Activated CD8-positive, alpha-beta T cell treated with anti-CD3 and anti-CD28 coated beads, Interleukin-2, amount 10 ng/mL, durations not matched to agents 7 days and 5 days (primary cell): ENCODE results near the gene CDH5. TPM values are rescaled to one million over a fixed set of nuclear protein-coding genes. Genes with fewer than 3 reads are reported as not detected.

Experiments
- ATAC-seq: fragments of 150-1000 bp; cut with Tn5 transposase; one replicate; pipeline ENCODE4 v1.10.0; 2021; ENCODE audit warnings: moderate library complexity
- CTCF ChIA-PET: fragments of 350-600 bp; sonication (Branson Sonifier 250); formaldehyde crosslinking; loops from one replicate; lab custom pipeline; 2021; ENCODE audit warnings: antibody characterized with exemption; lab: Charles Lee
- POLR2A ChIA-PET: fragments of 350-600 bp; sonication (Branson Sonifier 250); formaldehyde crosslinking; loops from one replicate; lab custom pipeline; 2021; ENCODE audit warnings: antibody characterized with exemption; lab: Charles Lee
- DNase-seq: peaks from one replicate; pipeline ENCODE4 v3.0.0-alpha.2; 2020
- H3K27ac Mint-ChIP-seq: one replicate; pipeline ENCODE4 v1.8.0; 2021; ENCODE audit warnings: mild to moderate bottlenecking, mixed read lengths
- H3K27me3 Mint-ChIP-seq: one replicate; pipeline ENCODE4 v1.8.0; 2021; ENCODE audit warnings: low read depth, mixed read lengths
- H3K36me3 Mint-ChIP-seq: one replicate; pipeline ENCODE4 v1.8.0; 2021; ENCODE audit warnings: low read depth, mixed read lengths
- H3K4me1 Mint-ChIP-seq: one replicate; pipeline ENCODE4 v1.8.0; 2021; ENCODE audit warnings: low read depth, mixed read lengths
- H3K4me3 Mint-ChIP-seq: one replicate; pipeline ENCODE4 v1.8.0; 2021; ENCODE audit warnings: mild to moderate bottlenecking, mixed read lengths
- H3K9me3 Mint-ChIP-seq: one replicate; pipeline ENCODE4 v1.8.0; 2022; ENCODE audit warnings: mixed read lengths; ENCODE audit not compliant: insufficient read depth
- total RNA-seq, 2 experiments: library from RNA; stranded (reverse); gene quantifications; one replicate each; pipeline ENCODE4 v1.2.3, GENCODE V29; 2021

CDH5 gene
- total RNA-seq, 2 experiments from 2014 or later = not detected

GRCh38 chr16:66377324-66377723 is 10.8 kb downstream of the CDH5 start:
- CTCF ChIA-PET = no interaction called here
- no peaks in the 10 kb centered on the region for H3K36me3 Mint-ChIP-seq
- POLR2A ChIA-PET = no interaction called here
- DNase-seq = no peak
- no peak overlapping the region for H3K27ac Mint-ChIP-seq
- H3K4me1 Mint-ChIP-seq = no peaks in the 10 kb centered on the region
- no peak for ATAC-seq
- no peak overlapping the region for H3K4me3 Mint-ChIP-seq
- no peaks in the 10 kb centered on the region for H3K9me3 Mint-ChIP-seq
- peaks cover 3% of the 10 kb centered on the region for H3K27me3 Mint-ChIP-seq

- ATAC-seq (no peak), DNase-seq (no peak)
- Mint-ChIP-seq H3K9me3 (no peaks in the 10 kb centered on the region), H3K36me3 (no peaks in the 10 kb centered on the region), H3K4me1 (no peaks in the 10 kb centered on the region), H3K4me3 (no peak overlapping the region), H3K27me3 (peaks cover 3% of the 10 kb centered on the region), H3K27ac (no peak overlapping the region)
- ChIA-PET CTCF (interaction anchor here (0.6 to 1.7 kb wide), 2 partner anchors 21 to 53 kb away, joined by 3 to 5 read pairs; no protein-coding TSS in a partner anchor), POLR2A (no interaction called here)
Observed at GRCh38 chr16:66378741-66379570, 12.5 kb downstream of the CDH5 start.

GRCh38 chr16:66379571-66379941 is 13.1 kb downstream of the CDH5 start:
- H3K27ac Mint-ChIP-seq = no peak overlapping the region
- H3K27me3 Mint-ChIP-seq = peaks cover 3% of the 10 kb centered on the region
- ChIA-PET CTCF (interaction anchor here (0.6 to 1.7 kb wide), 2 partner anchors 22 to 52 kb away, joined by 3 to 5 read pairs; no protein-coding TSS in a partner anchor), POLR2A (no interaction called here)
- DNase-seq = no peak
- no peak overlapping the region for H3K4me3 Mint-ChIP-seq
- H3K4me1 Mint-ChIP-seq = no peaks in the 10 kb centered on the region
- ATAC-seq = no peak
- H3K9me3 Mint-ChIP-seq = no peaks in the 10 kb centered on the region
- no peaks in the 10 kb centered on the region for H3K36me3 Mint-ChIP-seq

GRCh38 chr16:66380421-66380820 is 13.9 kb downstream of the CDH5 start:
- Mint-ChIP-seq H3K27me3 (peaks cover 4% of the 10 kb centered on the region), H3K27ac (no peak overlapping the region), H3K36me3 (no peaks in the 10 kb centered on the region), H3K4me1 (no peaks in the 10 kb centered on the region), H3K9me3 (no peaks in the 10 kb centered on the region), H3K4me3 (no peak overlapping the region)
- ChIA-PET CTCF (no interaction called here), POLR2A (no interaction called here)
- ATAC-seq (no peak), DNase-seq (no peak)

GRCh38 chr16:66381585-66382170 is 15.2 kb downstream of the CDH5 start:
- ChIA-PET CTCF (interaction anchor here (0.6 kb wide), 1 partner anchor 24 kb away, joined by 3 read pairs; no protein-coding TSS in a partner anchor), POLR2A (no interaction called here)
- H3K4me3 Mint-ChIP-seq = no peak overlapping the region
- peaks cover 9% of the 10 kb centered on the region for H3K27me3 Mint-ChIP-seq
- no peak overlapping the region for H3K27ac Mint-ChIP-seq
- DNase-seq = no peak
- H3K9me3 Mint-ChIP-seq = no peaks in the 10 kb centered on the region
- no peak for ATAC-seq
- no peaks in the 10 kb centered on the region for H3K36me3 Mint-ChIP-seq
- no peaks in the 10 kb centered on the region for H3K4me1 Mint-ChIP-seq

- no peaks in the 10 kb centered on the region for H3K4me1 Mint-ChIP-seq
- CTCF ChIA-PET = no interaction called here
Observed at GRCh38 chr16:66382171-66382965, 15.9 kb downstream of the CDH5 start.

GRCh38 chr16:66382966-66383299 is 16.4 kb downstream of the CDH5 start:
- no peak overlapping the region for H3K27ac Mint-ChIP-seq
- H3K4me3 Mint-ChIP-seq = no peak overlapping the region
- POLR2A ChIA-PET = no interaction called here
- CTCF ChIA-PET = no interaction called here
- ATAC-seq (no peak), DNase-seq (no peak)
- no peaks in the 10 kb centered on the region for H3K9me3 Mint-ChIP-seq
- peaks cover 10% of the 10 kb centered on the region for H3K27me3 Mint-ChIP-seq
- no peaks in the 10 kb centered on the region for H3K4me1 Mint-ChIP-seq
- H3K36me3 Mint-ChIP-seq = no peaks in the 10 kb centered on the region

More at GRCh38 chr16:66382171-66382965, 15.9 kb downstream of the CDH5 start:
- POLR2A ChIA-PET = no interaction called here
- no peak overlapping the region for H3K27ac Mint-ChIP-seq
- H3K27me3 Mint-ChIP-seq = peaks cover 10% of the 10 kb centered on the region
- no peak for DNase-seq
- no peaks in the 10 kb centered on the region for H3K36me3 Mint-ChIP-seq
- ATAC-seq = no peak
- H3K4me3 Mint-ChIP-seq = no peak overlapping the region
- no peaks in the 10 kb centered on the region for H3K9me3 Mint-ChIP-seq

GRCh38 chr16:66383551-66383950 is 17.1 kb downstream of the CDH5 start:
- no peak for ATAC-seq
- no peaks in the 10 kb centered on the region for H3K9me3 Mint-ChIP-seq
- no peak for DNase-seq
- H3K36me3 Mint-ChIP-seq = no peaks in the 10 kb centered on the region
- H3K4me1 Mint-ChIP-seq = no peaks in the 10 kb centered on the region
- ChIA-PET POLR2A (no interaction called here), CTCF (no interaction called here)
- H3K27ac Mint-ChIP-seq = no peak overlapping the region
- H3K27me3 Mint-ChIP-seq = peaks cover 10% of the 10 kb centered on the region
- no peak overlapping the region for H3K4me3 Mint-ChIP-seq

GRCh38 chr16:66385415-66385814 is 18.9 kb downstream of the CDH5 start:
- H3K9me3 Mint-ChIP-seq = no peaks in the 10 kb centered on the region
- ATAC-seq (no peak), DNase-seq (no peak)
- H3K4me1 Mint-ChIP-seq = no peaks in the 10 kb centered on the region
- ChIA-PET POLR2A (no interaction called here), CTCF (no interaction called here)
- peaks cover 7% of the 10 kb centered on the region for H3K27me3 Mint-ChIP-seq
- no peak overlapping the region for H3K4me3 Mint-ChIP-seq
- H3K36me3 Mint-ChIP-seq = no peaks in the 10 kb centered on the region
- H3K27ac Mint-ChIP-seq = no peak overlapping the region

- no peaks in the 10 kb centered on the region for H3K36me3 Mint-ChIP-seq
- POLR2A ChIA-PET = no interaction called here
- peaks cover 7% of the 10 kb centered on the region for H3K27me3 Mint-ChIP-seq
- DNase-seq = no peak
- CTCF ChIA-PET = interaction anchor here (0.6 kb wide), 1 partner anchor 30 kb away, joined by 3 read pairs; no protein-coding TSS in a partner anchor
- ATAC-seq = no peak
- H3K4me3 Mint-ChIP-seq = no peak overlapping the region
- no peak overlapping the region for H3K27ac Mint-ChIP-seq
- no peaks in the 10 kb centered on the region for H3K9me3 Mint-ChIP-seq
- H3K4me1 Mint-ChIP-seq = no peaks in the 10 kb centered on the region
Observed at GRCh38 chr16:66386629-66387622, 20.4 kb downstream of the CDH5 start.

GRCh38 chr16:66387817-66388332 is 21.4 kb downstream of the CDH5 start:
- CTCF ChIA-PET = no interaction called here
- ATAC-seq (no peak), DNase-seq (no peak)
- Mint-ChIP-seq H3K27me3 (peaks cover 7% of the 10 kb centered on the region), H3K27ac (no peak overlapping the region), H3K4me1 (no peaks in the 10 kb centered on the region), H3K9me3 (no peaks in the 10 kb centered on the region), H3K36me3 (no peaks in the 10 kb centered on the region), H3K4me3 (no peak overlapping the region)
- POLR2A ChIA-PET = no interaction called here
